OCI-LY7 (cell line): ENCODE results near the gene VSX2. TPM values are rescaled to one million over a fixed set of nuclear protein-coding genes. Genes with fewer than 3 reads are reported as not detected.

Experiments
- BruUV-seq: library from RNA; stranded (reverse); fragments of 400-500 nt; replicated peaks from 2 replicates; lab custom pipeline; 2021; lab: Mats Ljungman, UMichigan
- CTCF ChIA-PET: fragments of 300-600 bp; sonication (Branson Sonifier 250); formaldehyde crosslinking; loops from one replicate; lab custom pipeline; 2022; ENCODE audit warnings: antibody characterized with exemption; ENCODE audit not compliant: unreplicated experiment; lab: Charles Lee
- POLR2A ChIA-PET: fragments of 300-600 bp; sonication (Branson Sonifier 250); formaldehyde crosslinking; loops from one replicate; lab custom pipeline; 2022; ENCODE audit warnings: antibody characterized with exemption; lab: Charles Lee
- DNase-seq: peaks from one replicate; pipeline ENCODE4 v3.0.0-alpha.2; 2015; ENCODE audit warnings: low spot score
- H2AFZ ChIP-seq: fragments of 200-600 bp; sonication (generic), shearing (Covaris generic); 2 replicates; pipeline ENCODE4 v1.6.1; 2014; ENCODE audit warnings: mild to moderate bottlenecking, antibody characterized with exemption, low read length, moderate library complexity
- H3K27ac ChIP-seq: fragments of 200-600 bp; sonication (generic); 2 replicates; pipeline ENCODE4 v1.5.1; 2014; ENCODE audit warnings: mixed run types, low read depth, mild to moderate bottlenecking, moderate library complexity, low read length, inconsistent platforms; ENCODE audit not compliant: poor library complexity, severe bottlenecking
- H3K36me3 ChIP-seq: fragments of 200-600 bp; sonication (generic); 2 replicates; pipeline ENCODE4 v1.6.1; 2014; ENCODE audit warnings: mild to moderate bottlenecking, antibody characterized with exemption, low read length, moderate library complexity, mixed read lengths; ENCODE audit not compliant: insufficient read depth
- H3K4me1 ChIP-seq: fragments of 200-600 bp; sonication (generic); 2 replicates; pipeline ENCODE4 v1.5.1; 2014; ENCODE audit warnings: mild to moderate bottlenecking, low read length; ENCODE audit not compliant: insufficient read depth, poor library complexity, severe bottlenecking
- H3K4me2 ChIP-seq: fragments of 200-600 bp; sonication (generic); 2 replicates; pipeline ENCODE4 v1.6.1; 2014; ENCODE audit warnings: mild to moderate bottlenecking, low read length
- H3K4me3 ChIP-seq: fragments of 200-600 bp; sonication (generic); 2 replicates; pipeline ENCODE4 v1.5.1; 2014; ENCODE audit warnings: mild to moderate bottlenecking, low read depth, low read length; ENCODE audit not compliant: poor library complexity, severe bottlenecking
- H3K79me2 ChIP-seq: fragments of 200-600 bp; sonication (generic); 2 replicates; pipeline ENCODE4 v1.6.1; 2016; ENCODE audit warnings: low read depth, mild to moderate bottlenecking, low read length, moderate library complexity, mixed read lengths; ENCODE audit not compliant: insufficient read depth
- H3K9me2 ChIP-seq: fragments of 200-600 bp; sonication (generic); 2 replicates; pipeline ENCODE4 v1.6.1; 2016; ENCODE audit warnings: mild to moderate bottlenecking, low read length, mixed read lengths; ENCODE audit not compliant: insufficient read depth
- H3K9me3 ChIP-seq: fragments of 200-600 bp; sonication (generic); 2 replicates; pipeline ENCODE4 v1.6.1; 2014; ENCODE audit warnings: mild to moderate bottlenecking, mixed run types, low read length, mixed read lengths
- H4K20me1 ChIP-seq: fragments of 200-600 bp; sonication (generic); 2 replicates; pipeline ENCODE4 v1.6.1; 2014; ENCODE audit warnings: mild to moderate bottlenecking, antibody characterized with exemption, low read length, moderate library complexity, mixed read lengths; ENCODE audit not compliant: insufficient read depth
- CTCF ChIP-seq: fragments of 200-600 bp; sonication (generic); conservative IDR thresholded peaks from 2 replicates; pipeline ENCODE4 v1.5.1; 2014; ENCODE audit warnings: mild to moderate bottlenecking, antibody characterized with exemption, low read length, moderate library complexity, mixed read lengths
- EZH2phosphoT487 ChIP-seq: fragments of 200-600 bp; sonication (generic); IDR thresholded peaks from 2 replicates; pipeline ENCODE4 v1.6.1; 2018; ENCODE audit warnings: low read depth, borderline replicate concordance, mild to moderate bottlenecking, mixed run types, antibody characterized with exemption, low read length, moderate library complexity, mixed read lengths
- intact Hi-C: fragments of 100-400 bp; cut with micrococcal nuclease; formaldehyde crosslinking; loops from one replicate; pipeline ENCODE4 v1.10.0; 2022; ENCODE audit not compliant: unreplicated experiment
- total RNA-seq, 2 experiments: library from RNA; depleted of rRNA in 1 of 2; stranded (reverse); fragments of >200 nt in 1 of 2; shearing (Covaris generic) in 1 of 2; gene quantifications; 2 replicates each; pipeline ENCODE4 v1.2.3, GENCODE V29; 2014 to 2022

The VSX2 gene
- total RNA-seq, 2 experiments from 2014 or later = not detected

- Histone ChIP-seq H3K4me2 (no peak overlapping the region), H4K20me1 (no peaks in the 10 kb centered on the region; the same call in 1 of the 2 replicates), H3K4me1 (no peaks in the 10 kb centered on the region), H3K27ac (no peak overlapping the region), H3K4me3 (no peak overlapping the region), H2AFZ (no peak overlapping the region), H3K36me3 (no peaks in the 10 kb centered on the region), H3K9me3 (no peaks in the 10 kb centered on the region), H3K9me2 (no peaks in the 10 kb centered on the region), H3K79me2 (no peaks in the 10 kb centered on the region)
- no TSS peak for BruUV-seq
- CTCF ChIA-PET = no interaction called here
- POLR2A ChIA-PET = interaction anchor here (1.0 kb wide), 1 partner anchor 13 kb away, joined by 3 read pairs; no protein-coding TSS in a partner anchor
- TF ChIP-seq EZH2phosphoT487 (no peak), CTCF (no peak)
- intact Hi-C loops = no loop called here
- no peak for DNase-seq
These were observed 30.6 kb upstream of the VSX2 start for GRCh38 chr14:74208642-74209041.

- H3K79me2 ChIP-seq = no peaks in the 10 kb centered on the region
- TF ChIP-seq EZH2phosphoT487 (no peak), CTCF (no peak)
- no peaks in the 10 kb centered on the region for H3K4me1 ChIP-seq
- H4K20me1 ChIP-seq = no peaks in the 10 kb centered on the region; the same call in 1 of the 2 replicates
- no TSS peak for BruUV-seq
- intact Hi-C loops = no loop called here
- H3K4me3 ChIP-seq = no peak overlapping the region
- H2AFZ ChIP-seq = no peak overlapping the region
- H3K27ac ChIP-seq = no peak overlapping the region
- no peaks in the 10 kb centered on the region for H3K9me2 ChIP-seq
- H3K9me3 ChIP-seq = no peaks in the 10 kb centered on the region
- no peak overlapping the region for H3K4me2 ChIP-seq
- H3K36me3 ChIP-seq = no peaks in the 10 kb centered on the region
- ChIA-PET CTCF (no interaction called here), POLR2A (no interaction called here)
- DNase-seq = no peak
These were observed 27.2 kb upstream of the VSX2 start for GRCh38 chr14:74211945-74212580.
